Measurements from ENCODE around the gene F2RL2.

Gene F2RL2

DNA sequence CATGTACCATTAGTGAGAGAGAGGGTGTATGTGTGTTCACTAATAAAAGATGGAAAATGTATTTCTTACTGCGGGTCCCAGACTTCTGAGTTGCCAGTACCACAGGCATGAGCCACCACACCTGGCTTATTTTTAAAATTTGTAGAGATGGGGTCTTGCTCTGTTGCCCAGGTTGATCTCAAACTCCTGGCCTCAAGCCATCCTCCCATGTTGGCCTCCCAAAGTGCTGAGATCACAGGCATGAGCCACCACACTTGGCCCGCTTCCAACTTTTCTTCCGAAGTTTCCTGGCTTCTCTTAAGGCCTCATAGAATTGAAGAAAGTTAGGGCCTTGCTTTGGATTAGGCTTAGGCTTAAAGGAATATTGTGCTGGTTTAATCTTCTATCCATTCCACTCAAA, 40.4 kb upstream of the F2RL2 start:
- DNase-seq (ENCODE audit: low read depth, low spot score): no peak
- TF ChIP-seq CTCF (IDR thresholded peaks at IDR 0.05; ENCODE audit: insufficient read depth, low read length, missing control alignments): no peak
- POLR2A ChIA-PET: no interaction called here
- CTCF ChIA-PET: interaction anchor here (1.5 kb wide), 1 partner anchor 10 kb away, joined by 3 read pairs; no protein-coding TSS in a partner anchor
- no peak overlapping the region for H3K4me3 ChIP-seq (ENCODE audit: low read depth, low read length)

GRCh38 chr5:76662521-76662920, 39.3 kb upstream of the F2RL2 start:
- no peak for DNase-seq (ENCODE audit: low read depth, low spot score)
- TF ChIP-seq CTCF (IDR thresholded peaks at IDR 0.05; ENCODE audit: insufficient read depth, low read length, missing control alignments): no peak
- ChIA-PET POLR2A (no interaction called here), CTCF (no interaction called here)
- no peak overlapping the region for H3K4me3 ChIP-seq (ENCODE audit: low read depth, low read length)

DNA sequence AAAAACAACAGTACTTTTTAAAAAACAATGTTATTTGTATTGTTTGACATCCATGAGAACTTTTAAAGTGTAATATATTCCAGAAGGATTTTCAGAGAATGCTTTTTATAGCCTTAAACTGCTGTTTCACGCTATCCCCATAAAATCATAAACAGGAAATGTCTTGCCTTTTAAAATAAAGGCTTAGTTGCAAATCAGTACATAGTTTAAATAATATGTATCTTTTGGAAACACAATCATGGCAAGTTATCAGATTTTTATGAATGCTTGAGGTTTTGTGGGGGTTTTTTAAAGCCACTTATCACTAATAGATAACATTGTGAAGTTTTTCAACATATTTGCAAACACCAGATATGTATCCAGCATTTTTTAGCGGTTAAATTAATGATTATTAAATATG, 37.2 kb upstream of the F2RL2 start:
- H3K4me3 ChIP-seq (ENCODE audit: low read depth, low read length): no peak overlapping the region
- CTCF ChIA-PET: interaction anchor here (1.5 to 1.7 kb wide), 2 partner anchors 58 to 114 kb away, joined by 4 to 6 read pairs; no protein-coding TSS in a partner anchor
- POLR2A ChIA-PET: no interaction called here
- TF ChIP-seq CTCF (IDR thresholded peaks at IDR 0.05; ENCODE audit: insufficient read depth, low read length, missing control alignments): no peak
- no peak for DNase-seq (ENCODE audit: low read depth, low spot score)

GRCh38 chr5:76657683-76658311, 34.6 kb upstream of the F2RL2 start:
- DNase-seq (ENCODE audit: low read depth, low spot score): no peak
- CTCF ChIA-PET: interaction anchor here (0.6 to 11.6 kb wide), 3 partner anchors 12 to 56 kb away, joined by 3 to 67 read pairs (median 3); no protein-coding TSS in a partner anchor
- no peak overlapping the region for H3K4me3 ChIP-seq (ENCODE audit: low read depth, low read length)
- no peak for TF ChIP-seq CTCF (IDR thresholded peaks at IDR 0.05; ENCODE audit: insufficient read depth, low read length, missing control alignments)
- POLR2A ChIA-PET: no interaction called here

- CTCF ChIA-PET: interaction anchor here (0.7 to 11.6 kb wide), 3 partner anchors 13 to 118 kb away, joined by 3 to 67 read pairs (median 3); no protein-coding TSS in a partner anchor
- no peak for DNase-seq (ENCODE audit: low read depth, low spot score)
These were observed 33.9 kb upstream of the F2RL2 start for GRCh38 chr5:76657091-76657490.

More at GRCh38 chr5:76657091-76657490, 33.9 kb upstream of the F2RL2 start:
- no peak overlapping the region for H3K4me3 ChIP-seq (ENCODE audit: low read depth, low read length)
- no peak for TF ChIP-seq CTCF (IDR thresholded peaks at IDR 0.05; ENCODE audit: insufficient read depth, low read length, missing control alignments)
- POLR2A ChIA-PET: no interaction called here

All from AG04449 (cell line).